Gastrocnemius medialis (tissue), 4 donors: Measurements from ENCODE around the gene KPNA1.

Experiments
- CTCF ChIP-seq, 5 experiments: fragments of 450-650 bp in 3 of 5; fragments of 200-600 bp in 2 of 5; sonication (generic) in 2 of 5; IDR thresholded peaks in 4 of 5; conservative IDR thresholded peaks in 1 of 5; 1 replicate in 4 of 5; 2 replicates in 1 of 5; pipeline ENCODE4 v1.5.1; 2016 to 2019; ENCODE audit warnings: antibody characterized with exemption in 5 of 5, mild to moderate bottlenecking in 3 of 5, moderate library complexity in 3 of 5
- POLR2A ChIP-seq, 2 donors: fragments of 450-650 bp; IDR thresholded peaks; one replicate each; pipeline ENCODE4 v1.6.1; 2017; ENCODE audit warnings: antibody characterized with exemption in 2 of 2, mild to moderate bottlenecking in 2 of 2, moderate library complexity in 2 of 2

GRCh38 chr3:122514123-122515019 lies at the start of gene KPNA1:
- no peak for TF ChIP-seq CTCF (IDR thresholded peaks at IDR 0.05 in 4 of 5, conservative IDR thresholded peaks at IDR 0.05 in 1 of 5)
- TF ChIP-seq POLR2A (IDR thresholded peaks at IDR 0.05): peak; percentile 99 to 100
